Suprapubic skin (tissue), 4 donors: ENCODE data around the gene BAHD1. TPM values are rescaled to one million over a fixed set of nuclear protein-coding genes. Genes with fewer than 3 reads are reported as not detected.

Experiments used
- DNase-seq, 2 donors: peaks; one replicate each; pipeline ENCODE4 v3.0.0-alpha.2; 2019; ENCODE audit warnings: low spot score in 2 of 2
- H3K27ac ChIP-seq: fragments of 200-600 bp; sonication (generic); one replicate; pipeline ENCODE4 v1.5.1; 2019
- H3K27me3 ChIP-seq: fragments of 200-600 bp; sonication (generic); one replicate; pipeline ENCODE4 v1.5.1; 2019
- H3K36me3 ChIP-seq: fragments of 200-600 bp; sonication (generic); one replicate; pipeline ENCODE4 v1.5.1; 2019
- H3K4me1 ChIP-seq: fragments of 200-600 bp; sonication (generic); one replicate; pipeline ENCODE4 v1.5.1; 2019
- H3K4me3 ChIP-seq: fragments of 200-600 bp; sonication (generic); one replicate; pipeline ENCODE4 v1.5.1; 2019; ENCODE audit warnings: mild to moderate bottlenecking
- H3K9me3 ChIP-seq: fragments of 200-600 bp; sonication (generic); one replicate; pipeline ENCODE4 v1.5.1; 2019
- EP300 ChIP-seq: sonication (generic); formaldehyde crosslinking; IDR thresholded peaks from one replicate; pipeline ENCODE4 v1.6.1; 2017; ENCODE audit warnings: antibody characterized with exemption
- POLR2A ChIP-seq, 2 donors: fragments of 450-650 bp; IDR thresholded peaks; one replicate each; pipeline ENCODE4 v1.6.1; 2017; ENCODE audit warnings: antibody characterized with exemption in 2 of 2, mild to moderate bottlenecking in 2 of 2, moderate library complexity in 2 of 2
- POLR2AphosphoS5 ChIP-seq, 3 donors: sonication (generic); formaldehyde crosslinking; IDR thresholded peaks; one replicate each; pipeline ENCODE4 v1.6.1; 2017; ENCODE audit warnings: antibody characterized with exemption in 3 of 3
- WGBS: methylation state at CpG from one replicate; pipeline ENCODE4 v1.1.5; 2018; 5-methylcytosine and 5-hydroxymethylcytosine counted together
- total RNA-seq, 4 donors: library from RNA; depleted of rRNA; stranded (reverse); fragments of >200 nt; gene quantifications; one replicate each; pipeline ENCODE4 v1.1.0, GENCODE V29; 2016
- TF ChIP-seq, protein P1 (sequence below), 2 donors: fragments of 200-600 bp in 1 of 2; fragments of 450-650 bp in 1 of 2; sonication (generic) in 1 of 2; IDR thresholded peaks; one replicate each; pipeline ENCODE4 v1.5.1; 2016 to 2019; ENCODE audit warnings: antibody characterized with exemption in 2 of 2, mild to moderate bottlenecking in 1 of 2, moderate library complexity in 1 of 2

The BAHD1 gene
- total RNA-seq, 4 donors from 2014 or later, result 16.8 to 24.6 (median 19.2) TPM

DNA sequence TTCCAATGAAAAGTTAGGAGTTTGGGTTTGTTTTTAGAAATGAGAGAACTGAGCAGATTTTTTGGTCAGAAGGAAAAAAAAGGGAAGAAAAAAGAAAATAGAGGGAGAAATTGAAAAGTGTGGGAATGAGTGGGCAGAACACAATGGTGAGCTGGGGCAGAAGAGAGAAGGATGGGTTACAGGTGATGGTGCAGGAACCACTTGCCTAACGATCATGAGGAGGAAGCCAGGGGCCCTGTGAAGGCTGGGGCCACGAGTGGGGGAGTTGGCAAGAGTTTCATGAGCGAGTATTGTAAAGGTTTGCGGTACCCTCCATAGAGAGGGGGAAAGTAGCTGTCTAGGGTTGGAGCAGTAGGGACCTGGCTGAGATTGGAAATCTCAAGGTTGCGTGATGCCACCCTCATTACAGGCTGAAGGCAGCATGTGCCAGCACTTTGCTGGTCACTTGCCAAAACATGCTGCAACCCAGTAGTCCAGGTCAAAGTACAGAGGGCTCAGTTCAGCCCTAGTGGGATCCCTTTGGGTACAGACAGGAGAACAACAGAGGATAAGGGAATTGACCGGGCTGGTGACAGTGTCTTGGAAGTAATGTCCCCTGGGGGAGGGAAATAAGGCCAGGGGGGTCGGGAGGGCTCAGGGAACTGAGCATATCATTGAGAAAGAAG lies 28.5 kb upstream of the BAHD1 start:
- DNase-seq, result peak in 1 of 2 donors; percentile 36
- TF ChIP-seq POLR2AphosphoS5 (IDR thresholded peaks at IDR 0.05) (no peak), POLR2A (IDR thresholded peaks at IDR 0.05) (no peak)
- TF ChIP-seq, protein P1, sequence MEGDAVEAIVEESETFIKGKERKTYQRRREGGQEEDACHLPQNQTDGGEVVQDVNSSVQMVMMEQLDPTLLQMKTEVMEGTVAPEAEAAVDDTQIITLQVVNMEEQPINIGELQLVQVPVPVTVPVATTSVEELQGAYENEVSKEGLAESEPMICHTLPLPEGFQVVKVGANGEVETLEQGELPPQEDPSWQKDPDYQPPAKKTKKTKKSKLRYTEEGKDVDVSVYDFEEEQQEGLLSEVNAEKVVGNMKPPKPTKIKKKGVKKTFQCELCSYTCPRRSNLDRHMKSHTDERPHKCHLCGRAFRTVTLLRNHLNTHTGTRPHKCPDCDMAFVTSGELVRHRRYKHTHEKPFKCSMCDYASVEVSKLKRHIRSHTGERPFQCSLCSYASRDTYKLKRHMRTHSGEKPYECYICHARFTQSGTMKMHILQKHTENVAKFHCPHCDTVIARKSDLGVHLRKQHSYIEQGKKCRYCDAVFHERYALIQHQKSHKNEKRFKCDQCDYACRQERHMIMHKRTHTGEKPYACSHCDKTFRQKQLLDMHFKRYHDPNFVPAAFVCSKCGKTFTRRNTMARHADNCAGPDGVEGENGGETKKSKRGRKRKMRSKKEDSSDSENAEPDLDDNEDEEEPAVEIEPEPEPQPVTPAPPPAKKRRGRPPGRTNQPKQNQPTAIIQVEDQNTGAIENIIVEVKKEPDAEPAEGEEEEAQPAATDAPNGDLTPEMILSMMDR (IDR thresholded peaks at IDR 0.05), result no peak
- H3K9me3 ChIP-seq, result no peaks in the 10 kb centered on the region
- no peak overlapping the region for H3K4me3 ChIP-seq
- peaks cover 56% of the 10 kb centered on the region for H3K36me3 ChIP-seq
- WGBS, result 78% methylated on average over 7 of the region's 7 CpGs
- no peaks in the 10 kb centered on the region for H3K27me3 ChIP-seq
- peaks cover 2% of the 10 kb centered on the region for H3K4me1 ChIP-seq
- H3K27ac ChIP-seq, result no peak overlapping the region

DNA sequence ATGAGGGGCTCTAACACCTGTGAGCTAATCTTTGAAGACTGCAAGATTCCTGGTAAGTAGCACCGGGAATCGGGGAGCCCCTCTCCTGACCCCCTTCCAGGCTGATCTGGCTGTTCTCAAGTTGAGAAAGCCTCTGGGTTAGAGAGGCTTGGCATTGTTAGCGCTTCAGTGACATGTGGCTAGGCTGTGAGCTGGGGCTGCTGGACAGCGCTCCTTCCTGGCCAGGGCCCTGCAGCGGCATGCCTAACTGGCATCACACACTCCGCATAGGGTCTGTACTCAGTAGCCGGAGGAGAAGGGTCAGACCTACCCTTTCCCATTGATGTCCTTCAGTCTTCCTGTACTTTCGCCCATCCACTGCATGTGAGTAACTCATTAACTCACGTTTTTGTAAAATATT lies 27.7 kb upstream of the BAHD1 start:
- no peaks in the 10 kb centered on the region for H3K9me3 ChIP-seq
- no peaks in the 10 kb centered on the region for H3K27me3 ChIP-seq
- no peak overlapping the region for H3K4me3 ChIP-seq
- peaks cover 57% of the 10 kb centered on the region for H3K36me3 ChIP-seq
- H3K4me1 ChIP-seq, result no peaks in the 10 kb centered on the region
- H3K27ac ChIP-seq, result no peak overlapping the region
- TF ChIP-seq POLR2A (IDR thresholded peaks at IDR 0.05) (no peak), EP300 (no peak), POLR2AphosphoS5 (IDR thresholded peaks at IDR 0.05) (no peak)
- TF ChIP-seq, protein P1 (IDR thresholded peaks at IDR 0.05), result no peak
- no peak for DNase-seq
- 93% methylated on average over 9 of the region's 9 CpGs for WGBS

GRCh38 chr15:40414816-40415215 lies 25.9 kb upstream of the BAHD1 start:
- TF ChIP-seq POLR2A (IDR thresholded peaks at IDR 0.05) (no peak), POLR2AphosphoS5 (IDR thresholded peaks at IDR 0.05) (no peak), EP300 (no peak)
- TF ChIP-seq, protein P1 (IDR thresholded peaks at IDR 0.05), result no peak
- no peaks in the 10 kb centered on the region for H3K4me1 ChIP-seq
- H3K27ac ChIP-seq, result no peak overlapping the region
- H3K27me3 ChIP-seq, result no peaks in the 10 kb centered on the region
- peak in 1 of 2 donors; percentile 50 for DNase-seq
- WGBS, result 97% methylated on average over 5 of the region's 7 CpGs
- H3K9me3 ChIP-seq, result no peaks in the 10 kb centered on the region
- H3K36me3 ChIP-seq, result peaks cover 63% of the 10 kb centered on the region
- no peak overlapping the region for H3K4me3 ChIP-seq

GRCh38 chr15:40415226-40415625 lies 25.5 kb upstream of the BAHD1 start:
- no peaks in the 10 kb centered on the region for H3K9me3 ChIP-seq
- TF ChIP-seq, protein P1 (IDR thresholded peaks at IDR 0.05), result no peak
- TF ChIP-seq POLR2A (IDR thresholded peaks at IDR 0.05) (no peak), POLR2AphosphoS5 (IDR thresholded peaks at IDR 0.05) (no peak), EP300 (no peak)
- H3K36me3 ChIP-seq, result peaks cover 63% of the 10 kb centered on the region

GRCh38 chr15:40416056-40416455 lies 24.7 kb upstream of the BAHD1 start:
- Histone ChIP-seq H3K27ac (no peak overlapping the region), H3K9me3 (no peaks in the 10 kb centered on the region), H3K36me3 (peaks cover 55% of the 10 kb centered on the region), H3K27me3 (no peaks in the 10 kb centered on the region), H3K4me1 (peaks cover 9% of the 10 kb centered on the region), H3K4me3 (no peak overlapping the region)
- DNase-seq, result peak in 1 of 2 donors; percentile 45
- TF ChIP-seq, protein P1 (IDR thresholded peaks at IDR 0.05), result no peak
- no peak for TF ChIP-seq EP300
- TF ChIP-seq POLR2AphosphoS5 (IDR thresholded peaks at IDR 0.05), result no peak
- TF ChIP-seq POLR2A (IDR thresholded peaks at IDR 0.05), result no peak
- 92% methylated on average over 6 of the region's 14 CpGs for WGBS

More at GRCh38 chr15:40415226-40415625, 25.5 kb upstream of the BAHD1 start:
- no peaks in the 10 kb centered on the region for H3K27me3 ChIP-seq
- H3K4me1 ChIP-seq, result peaks cover under 1% of the 10 kb centered on the region
- peak in 1 of 2 donors; percentile 48 for DNase-seq
- H3K27ac ChIP-seq, result no peak overlapping the region
- H3K4me3 ChIP-seq, result no peak overlapping the region
- WGBS, result 80% methylated on average over 10 of the region's 10 CpGs
